GM13977 (cell line): Measurements from ENCODE around the gene IGSF9.

Source experiments
- DNase-seq: peaks from one replicate; pipeline ENCODE4 v3.0.0; 2012; ENCODE audit warnings: low spot score
- CTCF ChIP-seq: IDR thresholded peaks from 2 replicates; pipeline ENCODE4 v1.5.1; 2012; ENCODE audit warnings: mild to moderate bottlenecking, control low read depth; ENCODE audit not compliant: insufficient read depth; ENCODE audit errors: extremely low read depth, missing control alignments
- in situ Hi-C: fragments of 300-500 bp; cut with MboI; formaldehyde crosslinking; loops from one replicate; pipeline ENCODE4 v1.12.0; 2022; ENCODE audit warnings: low sequenced_read_pairs, low pct_unique_long_range_greater_than_20kb, mixed read lengths, inconsistent platforms; ENCODE audit not compliant: unreplicated experiment

The IGSF9 gene

GRCh38 chr1:159942632-159943277, 2.7 kb downstream of the IGSF9 start:
- no peak for TF ChIP-seq CTCF
- in situ Hi-C loops = no loop called here
- DNase-seq = no peak

GRCh38 chr1:159941591-159942560, 3.5 kb downstream of the IGSF9 start:
- TF ChIP-seq CTCF = no peak
- in situ Hi-C loops = no loop called here
- no peak for DNase-seq

- in situ Hi-C loops = no loop called here
- DNase-seq = no peak
- no peak for TF ChIP-seq CTCF
Observed at GRCh38 chr1:159941141-159941540, 4.3 kb downstream of the IGSF9 start.

GRCh38 chr1:159940006-159940620, 5.3 kb downstream of the IGSF9 start:
- TF ChIP-seq CTCF = no peak
- DNase-seq = peak; percentile 27
- in situ Hi-C loops = no loop called here

GRCh38 chr1:159939678-159940002, 5.8 kb downstream of the IGSF9 start:
- TF ChIP-seq CTCF = no peak
- in situ Hi-C loops = loop anchor here (5.0 kb wide), 1 partner anchor 68 kb away; no protein-coding TSS in a partner anchor
- DNase-seq = no peak

- in situ Hi-C loops = loop anchor here (5.0 kb wide), 1 partner anchor 68 kb away; no protein-coding TSS in a partner anchor
- no peak for DNase-seq
- TF ChIP-seq CTCF = no peak
Observed at GRCh38 chr1:159938905-159939677, 6.3 kb downstream of the IGSF9 start.
